Hematopoietic multipotent progenitor cell treated with erythropoietin and hydrocortisone succinate and interleukin-3 and kit ligand, for 15 days (in vitro differentiated cells): ENCODE data around the gene GFI1.
"Not testable (repeated sequence)": the region's sequence is repeated elsewhere in the genome, so short reads cannot be mapped to it uniquely, and the experiment has no call there.

Experiments used
- DNase-seq: peaks from one replicate; pipeline ENCODE4 v3.0.0-alpha.2; 2015; ENCODE audit warnings: low spot score

The GFI1 gene

GRCh38 chr1:92486251-92487077 lies at the start of gene GFI1:
Gene GFI1 (minus strand): TSS chr1:92486925. CDS start chr1:92483487, 3,438 bp downstream.
- no peak for DNase-seq

- DNase-seq: not testable (repeated sequence)
Measured at GRCh38 chr1:92532371-92532770, 45.6 kb upstream of the GFI1 start.

- DNase-seq: not testable (repeated sequence)
Measured at GRCh38 chr1:92531939-92532338, 45.2 kb upstream of the GFI1 start.

DNA sequence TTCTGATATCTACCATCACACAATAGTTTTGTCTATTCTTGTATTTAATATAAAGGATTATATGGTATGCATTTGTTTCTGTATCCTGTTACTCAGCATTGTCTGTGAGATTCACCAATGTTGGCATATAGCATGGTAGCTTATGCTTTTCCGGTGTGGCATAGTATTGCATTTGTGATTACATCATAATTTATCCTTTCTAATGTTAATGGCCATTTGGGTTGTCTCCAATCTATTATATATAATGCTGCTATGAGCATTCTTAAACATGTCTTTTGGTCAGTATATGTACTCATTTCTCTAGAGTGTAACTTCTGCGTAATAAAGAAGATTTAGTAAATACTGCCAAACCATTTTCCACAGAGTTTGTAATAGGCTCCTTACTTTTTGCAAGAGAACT lies 40.9 kb upstream of the GFI1 start:
- DNase-seq: no peak

DNA sequence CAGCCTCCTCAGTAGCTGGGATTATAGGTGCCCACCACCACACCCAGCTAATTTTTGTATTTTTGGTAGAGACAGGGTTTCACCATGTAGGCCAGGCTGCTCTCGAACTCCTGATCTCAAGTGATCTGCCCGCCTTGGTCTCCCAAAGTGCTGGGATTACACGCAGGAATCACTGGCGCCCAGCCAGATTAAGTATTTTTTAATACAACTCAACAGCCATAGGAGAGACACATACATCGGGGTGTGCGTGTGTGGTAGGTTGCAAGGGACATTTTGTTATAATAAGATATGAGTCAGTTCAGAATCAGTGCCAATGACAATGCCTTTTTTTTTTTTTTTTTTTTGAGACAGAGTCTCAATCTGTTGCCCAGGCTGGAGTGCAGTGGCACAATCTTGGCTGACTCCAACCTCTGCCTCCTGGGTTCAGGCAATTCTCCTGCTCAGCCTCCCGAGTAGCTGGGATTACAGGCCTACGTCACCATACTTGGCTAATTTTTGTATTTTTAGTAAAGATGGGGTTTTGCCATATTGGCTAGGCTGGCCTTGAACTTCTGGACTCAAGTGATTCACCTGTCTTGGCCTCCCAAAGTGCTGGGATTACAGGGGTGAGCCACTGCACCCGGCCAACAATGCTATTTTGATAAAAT lies 38.3 kb upstream of the GFI1 start:
- not testable (repeated sequence) for DNase-seq

GRCh38 chr1:92519043-92519442 lies 32.3 kb upstream of the GFI1 start:
- DNase-seq: no peak

GRCh38 chr1:92516574-92516973 lies 29.8 kb upstream of the GFI1 start:
- DNase-seq: no peak

DNA sequence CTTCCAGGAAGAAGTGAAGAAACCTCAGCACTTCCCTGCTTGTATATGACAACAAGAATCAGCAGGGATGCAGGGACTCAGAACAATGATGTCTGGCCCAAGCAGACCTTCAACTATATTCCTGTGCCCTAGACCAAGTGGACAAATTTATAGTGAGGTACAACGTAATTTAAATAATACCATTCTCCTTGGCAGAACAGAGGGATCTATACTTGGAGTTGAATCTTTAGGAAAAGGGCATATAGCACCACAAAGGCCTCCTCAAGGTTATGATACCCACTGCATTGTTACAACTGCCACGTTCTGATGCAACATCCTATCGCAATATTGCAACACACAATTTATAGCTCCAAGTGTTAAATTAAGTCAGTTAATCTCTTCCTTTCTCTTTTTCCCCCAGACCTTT lies 29.1 kb upstream of the GFI1 start:
- no peak for DNase-seq

DNA sequence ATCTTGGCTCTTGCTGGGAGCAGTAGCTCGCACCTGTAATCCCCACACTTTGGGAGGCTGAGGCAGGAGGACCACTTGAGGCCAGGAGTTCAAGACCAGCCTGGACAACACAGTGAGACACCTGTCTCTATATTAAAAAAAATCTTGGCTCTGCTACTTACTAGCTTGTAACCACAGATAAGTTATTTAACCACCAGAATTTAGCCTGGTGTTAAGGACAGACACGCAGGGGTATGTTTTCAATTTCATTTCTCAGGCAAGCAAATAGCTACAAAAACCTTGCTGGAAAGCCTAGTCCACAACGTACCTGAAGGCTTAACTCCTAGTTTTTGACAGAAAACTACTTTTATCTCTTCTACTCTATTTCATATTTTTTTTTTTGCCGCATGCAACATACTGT lies 24.8 kb upstream of the GFI1 start:
- DNase-seq: no peak

DNA sequence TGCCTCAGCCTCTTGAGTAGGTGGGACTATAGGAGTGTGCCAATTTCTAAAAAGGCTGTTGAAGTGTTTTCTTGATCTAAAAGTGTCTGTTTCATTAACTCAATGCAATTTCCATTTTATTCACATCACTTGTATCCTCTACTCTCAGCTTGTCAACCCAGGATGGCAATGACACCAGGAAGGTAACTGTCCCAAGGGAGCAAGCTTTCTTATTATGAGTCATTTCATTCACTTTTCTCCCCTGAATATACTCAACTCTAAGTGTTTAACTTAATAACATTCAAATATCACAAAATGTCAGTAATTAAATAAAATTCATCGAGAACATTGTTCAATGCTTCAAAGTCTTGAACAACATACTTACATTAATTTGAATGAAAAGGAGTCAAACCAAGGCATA lies 22.9 kb upstream of the GFI1 start:
- no peak for DNase-seq

- no peak for DNase-seq
Measured at GRCh38 chr1:92505015-92505692, 18.4 kb upstream of the GFI1 start.

GRCh38 chr1:92504291-92505014 lies 17.7 kb upstream of the GFI1 start:
- no peak for DNase-seq

GRCh38 chr1:92503926-92504285 lies 17.2 kb upstream of the GFI1 start:
- DNase-seq: no peak

- no peak for DNase-seq
Measured at GRCh38 chr1:92503043-92503925, 16.6 kb upstream of the GFI1 start.

- DNase-seq: no peak
Measured at GRCh38 chr1:92502247-92502646, 15.5 kb upstream of the GFI1 start.

GRCh38 chr1:92500552-92500951 lies 13.8 kb upstream of the GFI1 start:
- DNase-seq: no peak

- DNase-seq: no peak
Measured at GRCh38 chr1:92495392-92496063, 8.8 kb upstream of the GFI1 start.

- no peak for DNase-seq
Measured at GRCh38 chr1:92494485-92495141, 7.9 kb upstream of the GFI1 start.

DNA sequence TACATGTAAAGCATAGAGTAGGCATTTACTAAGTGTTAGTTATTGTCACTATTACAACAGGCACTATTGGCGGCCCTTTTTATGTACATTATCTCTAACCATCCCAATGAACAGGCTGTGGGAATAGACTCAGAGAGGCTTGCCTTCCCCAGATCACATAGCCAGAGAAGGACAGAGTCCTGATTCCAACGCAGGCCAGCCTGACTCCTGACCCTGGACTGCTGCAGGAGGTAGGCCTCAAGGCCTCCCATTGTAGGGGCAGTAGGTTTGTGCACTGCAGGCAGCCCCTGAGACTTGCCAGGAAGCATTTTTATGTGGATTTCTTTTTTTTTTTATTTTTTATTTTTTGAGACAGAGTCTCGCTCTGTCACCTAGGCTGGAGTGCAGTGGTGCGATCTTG lies 6.4 kb upstream of the GFI1 start:
- no peak for DNase-seq

GRCh38 chr1:92488832-92489231 lies 2.1 kb upstream of the GFI1 start:
- no peak for DNase-seq
